ENCODE results near the gene XRRA1. TPM values are rescaled to one million over a fixed set of nuclear protein-coding genes. Genes with fewer than 3 reads are reported as not detected.

The XRRA1 gene
- total RNA-seq, 1 experiment from 2014 or later, result 23.5 TPM

DNA sequence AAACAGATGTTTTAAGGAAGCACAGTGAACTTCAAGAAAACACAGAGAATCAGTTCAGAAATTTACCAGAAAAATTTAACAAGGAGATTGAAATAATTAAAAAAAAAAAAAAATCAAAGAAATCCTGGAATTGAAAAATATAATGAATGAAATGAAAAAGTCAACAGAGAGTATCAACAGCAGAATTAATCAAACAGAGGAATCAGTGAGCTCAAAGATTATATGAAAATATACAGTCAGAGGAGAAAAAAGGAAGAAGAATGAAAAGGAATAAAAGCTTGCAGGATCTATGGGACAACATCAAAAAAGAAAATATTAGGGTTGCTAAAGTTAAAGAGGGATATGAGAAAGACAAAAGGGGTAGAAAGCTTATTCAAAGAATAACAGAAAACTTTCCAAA, 82.3 kb downstream of the XRRA1 start:
- Histone ChIP-seq H3K27me3 (ENCODE audit: low read length) (no peaks in the 10 kb centered on the region), H3K9ac (ENCODE audit: low read length) (no peak overlapping the region), H3K4me3 (ENCODE audit: low read length) (no peak overlapping the region; the same call in 1 of the 2 replicates), H3F3A (ENCODE audit: low read length, unreplicated experiment) (no peaks in the 10 kb centered on the region), H3K79me2 (ENCODE audit: low read length) (no peaks in the 10 kb centered on the region), H3K4me1 (ENCODE audit: insufficient read depth, low read length) (no peaks in the 10 kb centered on the region), H3K27ac (ENCODE audit: low read length) (no peak overlapping the region), H3K9me3 (ENCODE audit: low read length) (peaks cover 53% of the 10 kb centered on the region), H3K36me3 (ENCODE audit: low read depth, low read length) (peaks cover 90% of the 10 kb centered on the region), H2AFZ (ENCODE audit: low read length) (no peak overlapping the region), H3K4me2 (ENCODE audit: low read length) (no peak overlapping the region), H3K9me2 (replicated peaks; ENCODE audit: low read length) (no peaks in the 10 kb centered on the region), H4K20me1 (ENCODE audit: low read length) (no peaks in the 10 kb centered on the region)
- DNase-seq (no peak), ATAC-seq (no peak)
- BruUV-seq (replicated peaks), result no TSS peak
- ChIA-PET CTCF (interaction anchor here (0.7 kb wide), 2 partner anchors 55 to 59 kb away, joined by 3 to 4 read pairs; no protein-coding TSS in a partner anchor), POLR2A (ENCODE audit: unreplicated experiment) (no interaction called here)
- TF ChIP-seq, protein P1, sequence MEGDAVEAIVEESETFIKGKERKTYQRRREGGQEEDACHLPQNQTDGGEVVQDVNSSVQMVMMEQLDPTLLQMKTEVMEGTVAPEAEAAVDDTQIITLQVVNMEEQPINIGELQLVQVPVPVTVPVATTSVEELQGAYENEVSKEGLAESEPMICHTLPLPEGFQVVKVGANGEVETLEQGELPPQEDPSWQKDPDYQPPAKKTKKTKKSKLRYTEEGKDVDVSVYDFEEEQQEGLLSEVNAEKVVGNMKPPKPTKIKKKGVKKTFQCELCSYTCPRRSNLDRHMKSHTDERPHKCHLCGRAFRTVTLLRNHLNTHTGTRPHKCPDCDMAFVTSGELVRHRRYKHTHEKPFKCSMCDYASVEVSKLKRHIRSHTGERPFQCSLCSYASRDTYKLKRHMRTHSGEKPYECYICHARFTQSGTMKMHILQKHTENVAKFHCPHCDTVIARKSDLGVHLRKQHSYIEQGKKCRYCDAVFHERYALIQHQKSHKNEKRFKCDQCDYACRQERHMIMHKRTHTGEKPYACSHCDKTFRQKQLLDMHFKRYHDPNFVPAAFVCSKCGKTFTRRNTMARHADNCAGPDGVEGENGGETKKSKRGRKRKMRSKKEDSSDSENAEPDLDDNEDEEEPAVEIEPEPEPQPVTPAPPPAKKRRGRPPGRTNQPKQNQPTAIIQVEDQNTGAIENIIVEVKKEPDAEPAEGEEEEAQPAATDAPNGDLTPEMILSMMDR (conservative IDR thresholded peaks at IDR 0.05; ENCODE audit: low read depth, low read length), result no peak
- TF ChIP-seq EZH2phosphoT487 (IDR thresholded peaks at IDR 0.05; ENCODE audit: borderline replicate concordance, low read length) (no peak), EZH2 (IDR thresholded peaks at IDR 0.05; ENCODE audit: low read length, unreplicated experiment) (no peak)
- intact Hi-C loops (cut with micrococcal nuclease), result no loop called here

DNA sequence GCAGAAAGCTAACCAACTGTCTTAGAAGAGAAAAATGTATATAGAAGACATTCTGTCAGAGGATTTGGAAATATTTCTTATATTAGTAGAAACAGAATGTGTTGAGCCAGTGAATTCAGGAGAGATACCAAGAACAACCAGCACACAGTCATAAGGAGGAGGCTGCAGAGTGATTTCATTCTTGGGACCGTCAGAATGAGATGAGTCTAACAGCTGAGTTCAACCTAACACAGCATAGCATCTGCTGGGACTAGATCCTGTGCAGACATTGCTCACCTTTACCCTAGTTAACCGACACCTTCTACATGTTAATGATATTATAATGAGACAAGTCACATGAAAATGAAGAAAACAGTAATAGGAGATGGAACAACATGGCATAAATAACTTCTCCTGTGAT, 85.5 kb downstream of the XRRA1 start:
- no TSS peak for BruUV-seq (replicated peaks)
- H4K20me1 ChIP-seq (ENCODE audit: low read length), result no peaks in the 10 kb centered on the region
- H3K4me3 ChIP-seq (ENCODE audit: low read length), result no peak overlapping the region
- H3K9ac ChIP-seq (ENCODE audit: low read length), result no peak overlapping the region
- intact Hi-C loops (cut with micrococcal nuclease), result no loop called here
- H3K9me2 ChIP-seq (replicated peaks; ENCODE audit: low read length), result no peaks in the 10 kb centered on the region
- no peaks in the 10 kb centered on the region for H3K79me2 ChIP-seq (ENCODE audit: low read length)
- H3K4me1 ChIP-seq (ENCODE audit: insufficient read depth, low read length), result no peaks in the 10 kb centered on the region
- DNase-seq, result no peak
- no peak overlapping the region for H2AFZ ChIP-seq (ENCODE audit: low read length)
- H3K36me3 ChIP-seq (ENCODE audit: low read depth, low read length), result peaks cover 95% of the 10 kb centered on the region
- CTCF ChIA-PET, result no interaction called here
- H3F3A ChIP-seq (ENCODE audit: low read length, unreplicated experiment), result no peaks in the 10 kb centered on the region
- no peaks in the 10 kb centered on the region for H3K27me3 ChIP-seq (ENCODE audit: low read length)
- peaks cover 47% of the 10 kb centered on the region for H3K9me3 ChIP-seq (ENCODE audit: low read length)
- no peak for ATAC-seq
- no peak overlapping the region for H3K4me2 ChIP-seq (ENCODE audit: low read length)
- H3K27ac ChIP-seq (ENCODE audit: low read length), result no peak overlapping the region
- TF ChIP-seq EZH2phosphoT487 (IDR thresholded peaks at IDR 0.05; ENCODE audit: borderline replicate concordance, low read length) (no peak), EZH2 (IDR thresholded peaks at IDR 0.05; ENCODE audit: low read length, unreplicated experiment) (no peak)
- TF ChIP-seq, protein P1 (conservative IDR thresholded peaks at IDR 0.05; ENCODE audit: low read depth, low read length), result no peak
- POLR2A ChIA-PET (ENCODE audit: unreplicated experiment), result no interaction called here

DNA sequence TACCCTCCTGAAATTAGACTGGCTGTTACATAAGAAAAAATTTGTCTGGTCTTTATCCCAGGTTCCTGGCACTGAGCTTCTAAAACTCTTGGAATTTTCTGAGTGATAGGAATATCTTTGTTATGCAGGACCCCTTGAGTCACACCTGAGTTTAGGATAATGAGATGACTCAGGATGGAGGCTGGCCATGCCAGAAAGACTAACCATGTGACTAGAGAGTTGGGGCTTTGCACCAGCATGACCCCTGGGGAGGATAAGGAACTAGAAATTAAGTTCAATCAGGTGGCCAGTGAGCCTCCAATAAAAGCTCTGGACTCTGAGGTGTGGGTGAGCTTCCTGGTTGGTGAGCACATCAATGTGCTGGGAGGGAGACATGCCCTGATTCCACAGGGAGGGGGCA, 88.1 kb downstream of the XRRA1 start:
- Histone ChIP-seq H3K9me2 (replicated peaks; ENCODE audit: low read length) (no peaks in the 10 kb centered on the region), H3K79me2 (ENCODE audit: low read length) (no peaks in the 10 kb centered on the region), H4K20me1 (ENCODE audit: low read length) (no peaks in the 10 kb centered on the region), H2AFZ (ENCODE audit: low read length) (no peak overlapping the region), H3K4me3 (ENCODE audit: low read length) (no peak overlapping the region), H3K4me2 (ENCODE audit: low read length) (no peak overlapping the region), H3K36me3 (ENCODE audit: low read depth, low read length) (peaks cover 82% of the 10 kb centered on the region), H3K27ac (ENCODE audit: low read length) (no peak overlapping the region), H3F3A (ENCODE audit: low read length, unreplicated experiment) (no peaks in the 10 kb centered on the region), H3K9ac (ENCODE audit: low read length) (no peak overlapping the region), H3K4me1 (ENCODE audit: insufficient read depth, low read length) (no peaks in the 10 kb centered on the region), H3K9me3 (ENCODE audit: low read length) (peaks cover 24% of the 10 kb centered on the region), H3K27me3 (ENCODE audit: low read length) (no peaks in the 10 kb centered on the region)
- ChIA-PET POLR2A (ENCODE audit: unreplicated experiment) (no interaction called here), CTCF (no interaction called here)
- BruUV-seq (replicated peaks), result no TSS peak
- TF ChIP-seq EZH2 (IDR thresholded peaks at IDR 0.05; ENCODE audit: low read length, unreplicated experiment) (no peak), EZH2phosphoT487 (IDR thresholded peaks at IDR 0.05; ENCODE audit: borderline replicate concordance, low read length) (no peak)
- intact Hi-C loops (cut with micrococcal nuclease), result no loop called here
- ATAC-seq (no peak), DNase-seq (peak; percentile 13)

All from PC-3 (cell line).